Activated CD8-positive, alpha-beta T cell treated with anti-CD3 and anti-CD28 coated beads for 36 hours (primary cell): ENCODE measurements around the gene MFAP3. TPM values are rescaled to one million over a fixed set of nuclear protein-coding genes. Genes with fewer than 3 reads are reported as not detected.

Experiments used
- ATAC-seq: fragments of 200-7000 bp; cut with Tn5 transposase; one replicate; pipeline ENCODE4 v1.10.0; 2021; ENCODE audit warnings: mild to moderate bottlenecking, moderate library complexity
- CTCF ChIA-PET: fragments of 350-600 bp; sonication (Branson Sonifier 250); formaldehyde crosslinking; loops from one replicate; lab custom pipeline; 2021; ENCODE audit warnings: antibody characterized with exemption; lab: Charles Lee
- POLR2A ChIA-PET: fragments of 350-600 bp; sonication (Branson Sonifier 250); formaldehyde crosslinking; loops from one replicate; lab custom pipeline; 2021; ENCODE audit warnings: antibody characterized with exemption; lab: Charles Lee
- DNase-seq: peaks from one replicate; pipeline ENCODE4 v3.0.0-alpha.2; 2020
- H3K27ac Mint-ChIP-seq: one replicate; pipeline ENCODE4 v1.8.0; 2021; ENCODE audit warnings: mild to moderate bottlenecking, mixed read lengths
- H3K27me3 Mint-ChIP-seq: one replicate; pipeline ENCODE4 v1.8.0; 2021; ENCODE audit warnings: mixed read lengths
- H3K36me3 Mint-ChIP-seq: one replicate; pipeline ENCODE4 v1.8.0; 2021; ENCODE audit warnings: low read depth, mixed read lengths
- H3K4me1 Mint-ChIP-seq: one replicate; pipeline ENCODE4 v1.8.0; 2021; ENCODE audit warnings: low read depth, mixed read lengths
- H3K4me3 Mint-ChIP-seq: one replicate; pipeline ENCODE4 v1.8.0; 2021; ENCODE audit warnings: mild to moderate bottlenecking, moderate library complexity, mixed read lengths
- H3K9me3 Mint-ChIP-seq: one replicate; pipeline ENCODE4 v1.8.0; 2021; ENCODE audit warnings: mixed read lengths
- intact Hi-C: fragments of 100-400 bp; cut with micrococcal nuclease; formaldehyde crosslinking; loops from one replicate; pipeline ENCODE4 v1.10.0; 2022
- total RNA-seq, 2 experiments: library from RNA; stranded (reverse); gene quantifications; one replicate each; pipeline ENCODE4 v1.2.3, GENCODE V29; 2021
- TF ChIP-seq, protein P1 (sequence below): fragments of 200-600 bp; IDR thresholded peaks from one replicate; pipeline ENCODE4 v1.8.0; 2022; ENCODE audit warnings: antibody characterized with exemption, mild to moderate bottlenecking

Gene MFAP3
- total RNA-seq, 2 experiments from 2014 or later = 10.0 to 12.1 TPM

GRCh38 chr5:154092356-154093141 lies 53.8 kb downstream of the MFAP3 start:
- intact Hi-C loops = no loop called here
- ChIA-PET CTCF (interaction anchor here (0.7 to 2.0 kb wide), 2 partner anchors 20 to 87 kb away, joined by 3 to 6 read pairs; no protein-coding TSS in a partner anchor), POLR2A (no interaction called here)
- Mint-ChIP-seq H3K4me3 (no peak overlapping the region), H3K36me3 (no peaks in the 10 kb centered on the region), H3K4me1 (no peaks in the 10 kb centered on the region), H3K27ac (no peak overlapping the region), H3K27me3 (peaks cover 15% of the 10 kb centered on the region), H3K9me3 (no peaks in the 10 kb centered on the region)
- TF ChIP-seq, protein P1, sequence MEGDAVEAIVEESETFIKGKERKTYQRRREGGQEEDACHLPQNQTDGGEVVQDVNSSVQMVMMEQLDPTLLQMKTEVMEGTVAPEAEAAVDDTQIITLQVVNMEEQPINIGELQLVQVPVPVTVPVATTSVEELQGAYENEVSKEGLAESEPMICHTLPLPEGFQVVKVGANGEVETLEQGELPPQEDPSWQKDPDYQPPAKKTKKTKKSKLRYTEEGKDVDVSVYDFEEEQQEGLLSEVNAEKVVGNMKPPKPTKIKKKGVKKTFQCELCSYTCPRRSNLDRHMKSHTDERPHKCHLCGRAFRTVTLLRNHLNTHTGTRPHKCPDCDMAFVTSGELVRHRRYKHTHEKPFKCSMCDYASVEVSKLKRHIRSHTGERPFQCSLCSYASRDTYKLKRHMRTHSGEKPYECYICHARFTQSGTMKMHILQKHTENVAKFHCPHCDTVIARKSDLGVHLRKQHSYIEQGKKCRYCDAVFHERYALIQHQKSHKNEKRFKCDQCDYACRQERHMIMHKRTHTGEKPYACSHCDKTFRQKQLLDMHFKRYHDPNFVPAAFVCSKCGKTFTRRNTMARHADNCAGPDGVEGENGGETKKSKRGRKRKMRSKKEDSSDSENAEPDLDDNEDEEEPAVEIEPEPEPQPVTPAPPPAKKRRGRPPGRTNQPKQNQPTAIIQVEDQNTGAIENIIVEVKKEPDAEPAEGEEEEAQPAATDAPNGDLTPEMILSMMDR = no peak
- DNase-seq = no peak
- no peak for ATAC-seq

GRCh38 chr5:154093142-154093532 lies 54.4 kb downstream of the MFAP3 start:
- CTCF ChIA-PET = interaction anchor here (0.5 to 2.0 kb wide), 3 partner anchors 21 to 557 kb away, joined by 3 to 6 read pairs (median 3); no protein-coding TSS in a partner anchor
- Mint-ChIP-seq H3K4me1 (no peaks in the 10 kb centered on the region), H3K9me3 (no peaks in the 10 kb centered on the region), H3K27me3 (peaks cover 12% of the 10 kb centered on the region), H3K27ac (no peak overlapping the region), H3K36me3 (no peaks in the 10 kb centered on the region), H3K4me3 (no peak overlapping the region)
- TF ChIP-seq, protein P1 = no peak
- ATAC-seq (no peak), DNase-seq (no peak)
- intact Hi-C loops = no loop called here
- POLR2A ChIA-PET = no interaction called here

- intact Hi-C loops = no loop called here
- TF ChIP-seq, protein P1 = no peak
- H3K27ac Mint-ChIP-seq = no peak overlapping the region
- no peaks in the 10 kb centered on the region for H3K4me1 Mint-ChIP-seq
- H3K9me3 Mint-ChIP-seq = no peaks in the 10 kb centered on the region
- DNase-seq (no peak), ATAC-seq (no peak)
- peaks cover 12% of the 10 kb centered on the region for H3K27me3 Mint-ChIP-seq
- CTCF ChIA-PET = interaction anchor here (1.5 kb wide), 1 partner anchor 23 kb away, joined by 7 read pairs; no protein-coding TSS in a partner anchor
- no peak overlapping the region for H3K4me3 Mint-ChIP-seq
- POLR2A ChIA-PET = interaction anchor here (0.6 kb wide), 1 partner anchor 94 kb away, joined by 3 read pairs; no protein-coding TSS in a partner anchor
- no peaks in the 10 kb centered on the region for H3K36me3 Mint-ChIP-seq
Measured at GRCh38 chr5:154095904-154096303, 57.1 kb downstream of the MFAP3 start.

DNA sequence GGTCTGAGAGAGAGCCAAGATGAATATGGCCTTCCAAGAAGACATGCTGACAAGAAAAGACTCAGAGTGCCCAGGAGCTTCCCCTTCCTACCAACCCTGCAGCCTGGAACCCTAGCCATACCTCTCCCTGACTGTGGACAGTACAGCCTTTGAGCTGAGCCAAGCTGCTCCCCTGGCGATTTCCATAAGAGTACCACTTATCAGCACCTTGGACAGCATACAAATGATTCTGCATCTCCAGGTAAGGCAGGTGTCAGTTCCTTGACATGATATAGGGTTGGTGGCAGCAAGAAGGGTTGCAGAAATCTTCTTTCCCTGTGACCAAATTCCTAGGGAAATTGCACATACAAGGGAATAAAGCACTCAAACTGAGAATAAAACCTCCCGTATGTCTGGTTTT lies 58.3 kb downstream of the MFAP3 start:
- Mint-ChIP-seq H3K36me3 (no peaks in the 10 kb centered on the region), H3K9me3 (no peaks in the 10 kb centered on the region), H3K4me3 (no peak overlapping the region), H3K27ac (no peak overlapping the region), H3K27me3 (peaks cover 8% of the 10 kb centered on the region), H3K4me1 (no peaks in the 10 kb centered on the region)
- ChIA-PET CTCF (no interaction called here), POLR2A (no interaction called here)
- TF ChIP-seq, protein P1 = no peak
- DNase-seq (no peak), ATAC-seq (no peak)
- intact Hi-C loops = no loop called here

DNA sequence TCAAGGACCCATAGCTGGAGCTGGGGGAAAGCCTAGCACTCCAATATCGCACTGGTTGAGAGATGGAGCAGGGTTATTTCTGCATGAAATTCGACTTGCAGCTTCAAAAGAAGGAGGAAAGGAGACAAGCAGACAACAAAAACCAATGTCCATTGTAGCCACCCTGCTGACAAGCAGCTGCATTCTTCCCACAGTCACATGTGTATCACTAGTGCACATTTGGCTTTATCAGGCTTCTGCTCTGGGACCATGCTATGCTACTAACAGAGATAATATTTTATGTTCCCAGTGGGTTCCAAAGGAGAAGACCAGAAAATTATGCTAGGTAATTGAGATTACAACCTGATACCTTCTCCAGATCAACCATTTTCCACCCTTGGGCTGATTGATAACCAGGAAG lies 59.7 kb downstream of the MFAP3 start:
- no peak overlapping the region for H3K27ac Mint-ChIP-seq
- no peaks in the 10 kb centered on the region for H3K4me1 Mint-ChIP-seq
- CTCF ChIA-PET = interaction anchor here (1.1 kb wide), 1 partner anchor 11 kb away, joined by 3 read pairs; no protein-coding TSS in a partner anchor
- H3K27me3 Mint-ChIP-seq = peaks cover 8% of the 10 kb centered on the region
- ATAC-seq = no peak
- no peaks in the 10 kb centered on the region for H3K9me3 Mint-ChIP-seq
- no peaks in the 10 kb centered on the region for H3K36me3 Mint-ChIP-seq
- POLR2A ChIA-PET = no interaction called here
- intact Hi-C loops = no loop called here
- TF ChIP-seq, protein P1 = no peak
- DNase-seq = no peak
- H3K4me3 Mint-ChIP-seq = no peak overlapping the region
